ENCODE measurements around the gene SMPD4.
"Not testable (repeated sequence)": the region's sequence is repeated elsewhere in the genome, so short reads cannot be mapped to it uniquely, and the experiment has no call there.

The SMPD4 gene

GRCh38 chr2:130181880-130182682 is 679 bp upstream of the SMPD4 start, which contains the start of gene MZT2B:
Gene MZT2B, plus strand, starts transcription at chr2:130182262. Its CDS starts 21 bp downstream, at chr2:130182283.
- H3K4me1 ChIP-seq (ENCODE audit: insufficient read depth, low read length); H3K9me3 ChIP-seq (ENCODE audit: control insufficient read depth, insufficient read depth, low read length); H3K36me3 ChIP-seq (ENCODE audit: insufficient read depth, low read length): not testable (repeated sequence)
- peak within 1 kb of the TSS; percentile 93 for H3K9ac ChIP-seq (ENCODE audit: low read depth, low read length)

GRCh38 chr2:130180404-130181324 is 738 bp downstream of the SMPD4 start:
- H3K36me3 ChIP-seq (ENCODE audit: insufficient read depth, low read length); H3K4me1 ChIP-seq (ENCODE audit: insufficient read depth, low read length); H3K9me3 ChIP-seq (ENCODE audit: control insufficient read depth, insufficient read depth, low read length): not testable (repeated sequence)
- peak overlapping the region; percentile 93 for H3K9ac ChIP-seq (ENCODE audit: low read depth, low read length)

GRCh38 chr2:130174866-130175265 is 6.5 kb downstream of the SMPD4 start:
- H3K4me1 ChIP-seq (ENCODE audit: insufficient read depth, low read length); H3K36me3 ChIP-seq (ENCODE audit: insufficient read depth, low read length); H3K9me3 ChIP-seq (ENCODE audit: control insufficient read depth, insufficient read depth, low read length); H3K9ac ChIP-seq (ENCODE audit: low read depth, low read length): not testable (repeated sequence)

GRCh38 chr2:130169896-130170295 is 11.5 kb downstream of the SMPD4 start:
- peaks cover 14% of the 10 kb centered on the region for H3K36me3 ChIP-seq (ENCODE audit: insufficient read depth, low read length)
- H3K9me3 ChIP-seq (ENCODE audit: control insufficient read depth, insufficient read depth, low read length): no peaks in the 10 kb centered on the region
- no peak overlapping the region for H3K9ac ChIP-seq (ENCODE audit: low read depth, low read length)
- H3K4me1 ChIP-seq (ENCODE audit: insufficient read depth, low read length): no peaks in the 10 kb centered on the region

GRCh38 chr2:130169163-130169562 is 12.2 kb downstream of the SMPD4 start:
- H3K4me1 ChIP-seq (ENCODE audit: insufficient read depth, low read length); H3K9ac ChIP-seq (ENCODE audit: low read depth, low read length); H3K9me3 ChIP-seq (ENCODE audit: control insufficient read depth, insufficient read depth, low read length): not testable (repeated sequence)
- peaks cover 18% of the 10 kb centered on the region for H3K36me3 ChIP-seq (ENCODE audit: insufficient read depth, low read length)

- peaks cover 18% of the 10 kb centered on the region for H3K36me3 ChIP-seq (ENCODE audit: insufficient read depth, low read length)
Observed at GRCh38 chr2:130166611-130167010, 14.8 kb downstream of the SMPD4 start.

GRCh38 chr2:130165293-130166016 is 15.9 kb downstream of the SMPD4 start:
- H3K9ac ChIP-seq (ENCODE audit: low read depth, low read length): no peak overlapping the region
- H3K9me3 ChIP-seq (ENCODE audit: control insufficient read depth, insufficient read depth, low read length): no peaks in the 10 kb centered on the region
- peaks cover 18% of the 10 kb centered on the region for H3K36me3 ChIP-seq (ENCODE audit: insufficient read depth, low read length)
- no peaks in the 10 kb centered on the region for H3K4me1 ChIP-seq (ENCODE audit: insufficient read depth, low read length)

More at GRCh38 chr2:130166611-130167010, 14.8 kb downstream of the SMPD4 start:
- H3K9ac ChIP-seq (ENCODE audit: low read depth, low read length); H3K9me3 ChIP-seq (ENCODE audit: control insufficient read depth, insufficient read depth, low read length); H3K4me1 ChIP-seq (ENCODE audit: insufficient read depth, low read length): not testable (repeated sequence)

GRCh38 chr2:130162968-130163367 is 18.4 kb downstream of the SMPD4 start:
- Histone ChIP-seq H3K9me3 (ENCODE audit: control insufficient read depth, insufficient read depth, low read length) (no peaks in the 10 kb centered on the region), H3K4me1 (ENCODE audit: insufficient read depth, low read length) (no peaks in the 10 kb centered on the region), H3K9ac (ENCODE audit: low read depth, low read length) (no peak overlapping the region), H3K36me3 (ENCODE audit: insufficient read depth, low read length) (peaks cover 13% of the 10 kb centered on the region)

GRCh38 chr2:130162486-130162885 is 18.9 kb downstream of the SMPD4 start:
- H3K9ac ChIP-seq (ENCODE audit: low read depth, low read length); H3K4me1 ChIP-seq (ENCODE audit: insufficient read depth, low read length); H3K36me3 ChIP-seq (ENCODE audit: insufficient read depth, low read length); H3K9me3 ChIP-seq (ENCODE audit: control insufficient read depth, insufficient read depth, low read length): not testable (repeated sequence)

GRCh38 chr2:130160838-130161705 is 20.3 kb downstream of the SMPD4 start:
- H3K9me3 ChIP-seq (ENCODE audit: control insufficient read depth, insufficient read depth, low read length); H3K9ac ChIP-seq (ENCODE audit: low read depth, low read length); H3K4me1 ChIP-seq (ENCODE audit: insufficient read depth, low read length); H3K36me3 ChIP-seq (ENCODE audit: insufficient read depth, low read length): not testable (repeated sequence)

GRCh38 chr2:130160131-130160530 is 21.3 kb downstream of the SMPD4 start:
- peaks cover 4% of the 10 kb centered on the region for H3K36me3 ChIP-seq (ENCODE audit: insufficient read depth, low read length)
- H3K4me1 ChIP-seq (ENCODE audit: insufficient read depth, low read length): no peaks in the 10 kb centered on the region
- H3K9me3 ChIP-seq (ENCODE audit: control insufficient read depth, insufficient read depth, low read length): no peaks in the 10 kb centered on the region
- H3K9ac ChIP-seq (ENCODE audit: low read depth, low read length): no peak overlapping the region

- not testable (repeated sequence) for H3K36me3 ChIP-seq (ENCODE audit: insufficient read depth, low read length); H3K9me3 ChIP-seq (ENCODE audit: control insufficient read depth, insufficient read depth, low read length); H3K9ac ChIP-seq (ENCODE audit: low read depth, low read length); H3K4me1 ChIP-seq (ENCODE audit: insufficient read depth, low read length)
Observed at GRCh38 chr2:130159376-130159775, 22.0 kb downstream of the SMPD4 start.

- no peaks in the 10 kb centered on the region for H3K9me3 ChIP-seq (ENCODE audit: control insufficient read depth, insufficient read depth, low read length)
- no peaks in the 10 kb centered on the region for H3K36me3 ChIP-seq (ENCODE audit: insufficient read depth, low read length)
- H3K9ac ChIP-seq (ENCODE audit: low read depth, low read length): no peak overlapping the region
- no peaks in the 10 kb centered on the region for H3K4me1 ChIP-seq (ENCODE audit: insufficient read depth, low read length)
Observed at GRCh38 chr2:130158631-130159030, 22.8 kb downstream of the SMPD4 start.

Data from ES-I3 (cell line).